HS-27A (cell line): Measurements from ENCODE around the gene AQP12B.
"Not testable (repeated sequence)": the region's sequence is repeated elsewhere in the genome, so short reads cannot be mapped to it uniquely, and the experiment has no call there.

Experiments
- DNase-seq: peaks from one replicate; pipeline ENCODE4 v3.0.0-alpha.2; 2012; ENCODE audit warnings: low read depth, missing footprints

The AQP12B gene

GRCh38 chr2:240701091-240701735, 18.5 kb upstream of the AQP12B start:
- DNase-seq, result no peak

GRCh38 chr2:240700616-240701015, 17.9 kb upstream of the AQP12B start:
- DNase-seq, result not testable (repeated sequence)

GRCh38 chr2:240699835-240700234, 17.1 kb upstream of the AQP12B start:
- DNase-seq, result not testable (repeated sequence)

GRCh38 chr2:240698852-240699561, 16.3 kb upstream of the AQP12B start:
- not testable (repeated sequence) for DNase-seq

GRCh38 chr2:240696469-240696868, 13.8 kb upstream of the AQP12B start:
- not testable (repeated sequence) for DNase-seq

GRCh38 chr2:240695593-240695992, 12.9 kb upstream of the AQP12B start:
- not testable (repeated sequence) for DNase-seq

- not testable (repeated sequence) for DNase-seq
Observed at GRCh38 chr2:240694304-240694703, 11.6 kb upstream of the AQP12B start.

GRCh38 chr2:240692583-240693561, 10.2 kb upstream of the AQP12B start:
- not testable (repeated sequence) for DNase-seq

- not testable (repeated sequence) for DNase-seq
Observed at GRCh38 chr2:240691631-240692420, 9.1 kb upstream of the AQP12B start, which contains the start of gene AQP12A. Gene AQP12A, plus strand, starts transcription at chr2:240691866. Its CDS starts 48 bp downstream, at chr2:240691914.

- DNase-seq, result not testable (repeated sequence)
Observed at GRCh38 chr2:240691075-240691427, 8.4 kb upstream of the AQP12B start.

- DNase-seq, result not testable (repeated sequence)
Observed at GRCh38 chr2:240690421-240691074, 7.9 kb upstream of the AQP12B start.

- DNase-seq, result no peak
Observed at GRCh38 chr2:240689975-240690374, 7.3 kb upstream of the AQP12B start.

GRCh38 chr2:240688553-240688919, 5.9 kb upstream of the AQP12B start:
- no peak for DNase-seq

GRCh38 chr2:240687741-240688552, 5.3 kb upstream of the AQP12B start:
- DNase-seq, result no peak

- no peak for DNase-seq
Observed at GRCh38 chr2:240687045-240687740, 4.5 kb upstream of the AQP12B start.

- DNase-seq, result no peak
Observed at GRCh38 chr2:240686460-240686859, 3.8 kb upstream of the AQP12B start.

GRCh38 chr2:240685771-240686371, 3.2 kb upstream of the AQP12B start:
- DNase-seq, result no peak

GRCh38 chr2:240683980-240684728, 1.5 kb upstream of the AQP12B start:
- not testable (repeated sequence) for DNase-seq
